SKM-1 (cell line): ENCODE data around the gene APP.

Experiments
- DNase-seq: peaks from one replicate; lab custom pipeline; 2025; ENCODE audit not compliant: unreplicated experiment; lab: John Stamatoyannopoulos, UW

The APP gene

GRCh38 chr21:26067836-26068594 lies 102.6 kb downstream of the APP start:
- no peak for DNase-seq

GRCh38 chr21:26064506-26064905 lies 106.1 kb downstream of the APP start:
- DNase-seq: no peak

- DNase-seq: no peak
These were observed 109.1 kb downstream of the APP start for GRCh38 chr21:26061437-26061836.

- no peak for DNase-seq
These were observed 110.0 kb downstream of the APP start for GRCh38 chr21:26060335-26061115.

GRCh38 chr21:26057477-26058170 lies 112.9 kb downstream of the APP start:
- no peak for DNase-seq

- DNase-seq: no peak
These were observed 114.7 kb downstream of the APP start for GRCh38 chr21:26055841-26056264.

- no peak for DNase-seq
These were observed 115.6 kb downstream of the APP start for GRCh38 chr21:26055010-26055409.

- DNase-seq: no peak
These were observed 118.5 kb downstream of the APP start for GRCh38 chr21:26052057-26052456.

- no peak for DNase-seq
These were observed 119.7 kb downstream of the APP start for GRCh38 chr21:26050857-26051256.

GRCh38 chr21:26049803-26050202 lies 120.8 kb downstream of the APP start:
- no peak for DNase-seq

GRCh38 chr21:26047279-26047967 lies 123.1 kb downstream of the APP start:
- DNase-seq: no peak

GRCh38 chr21:26043891-26044290 lies 126.7 kb downstream of the APP start:
- DNase-seq: no peak

GRCh38 chr21:26042181-26042876 lies 128.2 kb downstream of the APP start:
- no peak for DNase-seq

GRCh38 chr21:26041431-26042180 lies 129.0 kb downstream of the APP start:
- DNase-seq: no peak

GRCh38 chr21:26036916-26037315 lies 133.7 kb downstream of the APP start:
- no peak for DNase-seq

GRCh38 chr21:26032263-26032662 lies 138.3 kb downstream of the APP start:
- DNase-seq: no peak

GRCh38 chr21:26028183-26028582 lies 142.4 kb downstream of the APP start:
- no peak for DNase-seq

GRCh38 chr21:26027696-26028095 lies 142.9 kb downstream of the APP start:
- DNase-seq: no peak

GRCh38 chr21:26025536-26026512 lies 144.7 kb downstream of the APP start:
- no peak for DNase-seq
